Uterus (tissue), 2 donors: ENCODE measurements around the gene GDF9.

ENCODE experiments used
- POLR2A ChIP-seq, 2 donors: fragments of 450-650 bp; IDR thresholded peaks; one replicate each; pipeline ENCODE4 v1.6.1; 2016; ENCODE audit warnings: antibody characterized with exemption in 2 of 2, mild to moderate bottlenecking in 1 of 2, moderate library complexity in 1 of 2
- TF ChIP-seq, protein P1 (sequence below), 4 experiments: fragments of 200-600 bp in 2 of 4; fragments of 450-650 bp in 2 of 4; sonication (generic) in 2 of 4; IDR thresholded peaks; one replicate each; pipeline ENCODE4 v1.5.1; 2016 to 2019; ENCODE audit warnings: antibody characterized with exemption in 4 of 4, mild to moderate bottlenecking in 2 of 4, moderate library complexity in 1 of 4

DNA sequence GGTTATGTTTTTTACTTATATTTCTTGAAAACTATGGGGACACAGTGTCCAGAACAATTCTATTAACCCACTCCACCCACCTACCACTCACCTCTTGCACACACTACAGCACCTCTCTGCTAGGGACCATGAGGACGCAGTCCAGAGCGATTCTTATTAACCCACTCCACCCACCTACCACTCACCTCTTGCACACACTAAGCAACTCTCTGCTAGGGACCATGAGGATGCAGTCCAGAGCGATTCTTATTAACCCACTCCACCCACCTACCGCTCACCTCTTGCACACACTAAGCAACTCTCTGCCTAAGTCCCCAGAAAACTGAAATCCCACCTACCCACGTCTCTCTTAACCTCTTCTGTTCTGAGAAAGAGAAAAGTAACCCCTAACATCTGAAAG is 33.7 kb downstream of the GDF9 start:
- TF ChIP-seq, protein P1, sequence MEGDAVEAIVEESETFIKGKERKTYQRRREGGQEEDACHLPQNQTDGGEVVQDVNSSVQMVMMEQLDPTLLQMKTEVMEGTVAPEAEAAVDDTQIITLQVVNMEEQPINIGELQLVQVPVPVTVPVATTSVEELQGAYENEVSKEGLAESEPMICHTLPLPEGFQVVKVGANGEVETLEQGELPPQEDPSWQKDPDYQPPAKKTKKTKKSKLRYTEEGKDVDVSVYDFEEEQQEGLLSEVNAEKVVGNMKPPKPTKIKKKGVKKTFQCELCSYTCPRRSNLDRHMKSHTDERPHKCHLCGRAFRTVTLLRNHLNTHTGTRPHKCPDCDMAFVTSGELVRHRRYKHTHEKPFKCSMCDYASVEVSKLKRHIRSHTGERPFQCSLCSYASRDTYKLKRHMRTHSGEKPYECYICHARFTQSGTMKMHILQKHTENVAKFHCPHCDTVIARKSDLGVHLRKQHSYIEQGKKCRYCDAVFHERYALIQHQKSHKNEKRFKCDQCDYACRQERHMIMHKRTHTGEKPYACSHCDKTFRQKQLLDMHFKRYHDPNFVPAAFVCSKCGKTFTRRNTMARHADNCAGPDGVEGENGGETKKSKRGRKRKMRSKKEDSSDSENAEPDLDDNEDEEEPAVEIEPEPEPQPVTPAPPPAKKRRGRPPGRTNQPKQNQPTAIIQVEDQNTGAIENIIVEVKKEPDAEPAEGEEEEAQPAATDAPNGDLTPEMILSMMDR (IDR thresholded peaks at IDR 0.05) = no peak
- TF ChIP-seq POLR2A (IDR thresholded peaks at IDR 0.05) = no peak
